ENCODE results near the gene GCSH.

Gene GCSH

GRCh38 chr16:81069063-81069462 lies 27.1 kb downstream of the GCSH start:
- H3K4me1 ChIP-seq (ENCODE audit: insufficient read depth, low read length): peaks cover 12% of the 10 kb centered on the region; the same call in 1 of the 2 replicates
- no peaks in the 10 kb centered on the region for H3K27me3 ChIP-seq (ENCODE audit: insufficient read depth, low read length)
- H3K4me3 ChIP-seq (ENCODE audit: low read length): no peak overlapping the region
- H3K9me3 ChIP-seq (ENCODE audit: insufficient read depth, low read depth, low read length): no peaks in the 10 kb centered on the region
- no peak overlapping the region for H3K9ac ChIP-seq (ENCODE audit: low read depth, low read length)
- H3K27ac ChIP-seq (ENCODE audit: low read length): no peak overlapping the region
- no peaks in the 10 kb centered on the region for H3K36me3 ChIP-seq (ENCODE audit: insufficient read depth, low read depth, low read length)

GRCh38 chr16:81067166-81067565 lies 29.0 kb downstream of the GCSH start:
- no peaks in the 10 kb centered on the region; the same call in 1 of the 2 replicates for H3K4me1 ChIP-seq (ENCODE audit: insufficient read depth, low read length)
- no peak overlapping the region for H3K9ac ChIP-seq (ENCODE audit: low read depth, low read length)
- no peaks in the 10 kb centered on the region for H3K9me3 ChIP-seq (ENCODE audit: insufficient read depth, low read depth, low read length)
- no peak overlapping the region for H3K27ac ChIP-seq (ENCODE audit: low read length)
- no peaks in the 10 kb centered on the region for H3K36me3 ChIP-seq (ENCODE audit: insufficient read depth, low read depth, low read length)
- no peaks in the 10 kb centered on the region for H3K27me3 ChIP-seq (ENCODE audit: insufficient read depth, low read length)
- H3K4me3 ChIP-seq (ENCODE audit: low read length): no peak overlapping the region

- Histone ChIP-seq H3K27ac (ENCODE audit: low read length) (no peak overlapping the region), H3K9ac (ENCODE audit: low read depth, low read length) (no peak overlapping the region), H3K36me3 (ENCODE audit: insufficient read depth, low read depth, low read length) (no peaks in the 10 kb centered on the region), H3K4me1 (ENCODE audit: insufficient read depth, low read length) (no peaks in the 10 kb centered on the region; the same call in 1 of the 2 replicates), H3K27me3 (ENCODE audit: insufficient read depth, low read length) (no peaks in the 10 kb centered on the region), H3K4me3 (ENCODE audit: low read length) (no peak overlapping the region), H3K9me3 (ENCODE audit: insufficient read depth, low read depth, low read length) (no peaks in the 10 kb centered on the region)
Observed at GRCh38 chr16:81066681-81067080, 29.5 kb downstream of the GCSH start.

- Histone ChIP-seq H3K9me3 (ENCODE audit: insufficient read depth, low read depth, low read length) (no peaks in the 10 kb centered on the region), H3K9ac (ENCODE audit: low read depth, low read length) (no peak overlapping the region), H3K27ac (ENCODE audit: low read length) (no peak overlapping the region), H3K4me1 (ENCODE audit: insufficient read depth, low read length) (peaks cover 10% of the 10 kb centered on the region; the same call in 1 of the 2 replicates), H3K27me3 (ENCODE audit: insufficient read depth, low read length) (no peaks in the 10 kb centered on the region), H3K36me3 (ENCODE audit: insufficient read depth, low read depth, low read length) (no peaks in the 10 kb centered on the region), H3K4me3 (ENCODE audit: low read length) (no peak overlapping the region)
Observed at GRCh38 chr16:81061871-81062608, 34.2 kb downstream of the GCSH start.

- H3K4me3 ChIP-seq (ENCODE audit: low read length): no peak overlapping the region
- no peak overlapping the region for H3K9ac ChIP-seq (ENCODE audit: low read depth, low read length)
- H3K4me1 ChIP-seq (ENCODE audit: insufficient read depth, low read length): peaks cover 10% of the 10 kb centered on the region; the same call in 1 of the 2 replicates
- no peaks in the 10 kb centered on the region for H3K36me3 ChIP-seq (ENCODE audit: insufficient read depth, low read depth, low read length)
- no peaks in the 10 kb centered on the region for H3K9me3 ChIP-seq (ENCODE audit: insufficient read depth, low read depth, low read length)
- no peak overlapping the region for H3K27ac ChIP-seq (ENCODE audit: low read length)
- no peaks in the 10 kb centered on the region for H3K27me3 ChIP-seq (ENCODE audit: insufficient read depth, low read length)
Observed at GRCh38 chr16:81061307-81061640, 34.9 kb downstream of the GCSH start.

GRCh38 chr16:81060576-81061306 lies 35.5 kb downstream of the GCSH start:
- Histone ChIP-seq H3K4me1 (ENCODE audit: insufficient read depth, low read length) (peaks cover 10% of the 10 kb centered on the region; the same call in 1 of the 2 replicates), H3K27me3 (ENCODE audit: insufficient read depth, low read length) (no peaks in the 10 kb centered on the region), H3K27ac (ENCODE audit: low read length) (no peak overlapping the region), H3K9ac (ENCODE audit: low read depth, low read length) (no peak overlapping the region), H3K36me3 (ENCODE audit: insufficient read depth, low read depth, low read length) (no peaks in the 10 kb centered on the region), H3K9me3 (ENCODE audit: insufficient read depth, low read depth, low read length) (no peaks in the 10 kb centered on the region), H3K4me3 (ENCODE audit: low read length) (no peak overlapping the region)

- no peaks in the 10 kb centered on the region for H3K27me3 ChIP-seq (ENCODE audit: insufficient read depth, low read length)
Observed at GRCh38 chr16:81053761-81054160, 42.4 kb downstream of the GCSH start.

GRCh38 chr16:81042821-81043220 lies 53.4 kb downstream of the GCSH start:
- peaks cover 89% of the 10 kb centered on the region for H3K36me3 ChIP-seq (ENCODE audit: insufficient read depth, low read depth, low read length)
- no peaks in the 10 kb centered on the region for H3K4me1 ChIP-seq (ENCODE audit: insufficient read depth, low read length)
- no peak overlapping the region for H3K9ac ChIP-seq (ENCODE audit: low read depth, low read length)
- no peaks in the 10 kb centered on the region for H3K27me3 ChIP-seq (ENCODE audit: insufficient read depth, low read length)
- no peak overlapping the region for H3K4me3 ChIP-seq (ENCODE audit: low read length)
- no peaks in the 10 kb centered on the region for H3K9me3 ChIP-seq (ENCODE audit: insufficient read depth, low read depth, low read length)
- no peak overlapping the region for H3K27ac ChIP-seq (ENCODE audit: low read length)

More at GRCh38 chr16:81053761-81054160, 42.4 kb downstream of the GCSH start:
- no peak overlapping the region for H3K27ac ChIP-seq (ENCODE audit: low read length)
- H3K4me1 ChIP-seq (ENCODE audit: insufficient read depth, low read length): no peaks in the 10 kb centered on the region
- H3K9me3 ChIP-seq (ENCODE audit: insufficient read depth, low read depth, low read length): peaks cover 3% of the 10 kb centered on the region; the same call in 1 of the 2 replicates
- H3K4me3 ChIP-seq (ENCODE audit: low read length): no peak overlapping the region
- H3K9ac ChIP-seq (ENCODE audit: low read depth, low read length): no peak overlapping the region
- no peaks in the 10 kb centered on the region for H3K36me3 ChIP-seq (ENCODE audit: insufficient read depth, low read depth, low read length)

GRCh38 chr16:81041696-81042095 lies 54.5 kb downstream of the GCSH start:
- Histone ChIP-seq H3K9me3 (ENCODE audit: insufficient read depth, low read depth, low read length) (no peaks in the 10 kb centered on the region), H3K4me3 (ENCODE audit: low read length) (no peak overlapping the region), H3K27me3 (ENCODE audit: insufficient read depth, low read length) (no peaks in the 10 kb centered on the region), H3K27ac (ENCODE audit: low read length) (no peak overlapping the region), H3K9ac (ENCODE audit: low read depth, low read length) (no peak overlapping the region), H3K4me1 (ENCODE audit: insufficient read depth, low read length) (no peaks in the 10 kb centered on the region), H3K36me3 (ENCODE audit: insufficient read depth, low read depth, low read length) (peaks cover 88% of the 10 kb centered on the region)

GRCh38 chr16:81040842-81041241 lies 55.4 kb downstream of the GCSH start:
- Histone ChIP-seq H3K36me3 (ENCODE audit: insufficient read depth, low read depth, low read length) (peaks cover 80% of the 10 kb centered on the region), H3K27me3 (ENCODE audit: insufficient read depth, low read length) (no peaks in the 10 kb centered on the region), H3K9me3 (ENCODE audit: insufficient read depth, low read depth, low read length) (no peaks in the 10 kb centered on the region), H3K9ac (ENCODE audit: low read depth, low read length) (no peak overlapping the region), H3K27ac (ENCODE audit: low read length) (no peak overlapping the region), H3K4me3 (ENCODE audit: low read length) (no peak overlapping the region), H3K4me1 (ENCODE audit: insufficient read depth, low read length) (no peaks in the 10 kb centered on the region)

- H3K9me3 ChIP-seq (ENCODE audit: insufficient read depth, low read depth, low read length): no peaks in the 10 kb centered on the region
- H3K4me3 ChIP-seq (ENCODE audit: low read length): no peak overlapping the region
- no peak overlapping the region for H3K9ac ChIP-seq (ENCODE audit: low read depth, low read length)
- H3K27ac ChIP-seq (ENCODE audit: low read length): no peak overlapping the region
- no peaks in the 10 kb centered on the region for H3K4me1 ChIP-seq (ENCODE audit: insufficient read depth, low read length)
- peaks cover 73% of the 10 kb centered on the region for H3K36me3 ChIP-seq (ENCODE audit: insufficient read depth, low read depth, low read length)
- H3K27me3 ChIP-seq (ENCODE audit: insufficient read depth, low read length): no peaks in the 10 kb centered on the region
Observed at GRCh38 chr16:81040131-81040530, 56.1 kb downstream of the GCSH start.

All from iPS-20b (cell line).